Measurements from ENCODE around the gene BCL2L1. TPM values are rescaled to one million over a fixed set of nuclear protein-coding genes. Genes with fewer than 3 reads are reported as not detected.

The BCL2L1 gene
- total and polyA plus RNA-seq, 10 donors: 18.7 to 167 (median 87.6) TPM

DNA sequence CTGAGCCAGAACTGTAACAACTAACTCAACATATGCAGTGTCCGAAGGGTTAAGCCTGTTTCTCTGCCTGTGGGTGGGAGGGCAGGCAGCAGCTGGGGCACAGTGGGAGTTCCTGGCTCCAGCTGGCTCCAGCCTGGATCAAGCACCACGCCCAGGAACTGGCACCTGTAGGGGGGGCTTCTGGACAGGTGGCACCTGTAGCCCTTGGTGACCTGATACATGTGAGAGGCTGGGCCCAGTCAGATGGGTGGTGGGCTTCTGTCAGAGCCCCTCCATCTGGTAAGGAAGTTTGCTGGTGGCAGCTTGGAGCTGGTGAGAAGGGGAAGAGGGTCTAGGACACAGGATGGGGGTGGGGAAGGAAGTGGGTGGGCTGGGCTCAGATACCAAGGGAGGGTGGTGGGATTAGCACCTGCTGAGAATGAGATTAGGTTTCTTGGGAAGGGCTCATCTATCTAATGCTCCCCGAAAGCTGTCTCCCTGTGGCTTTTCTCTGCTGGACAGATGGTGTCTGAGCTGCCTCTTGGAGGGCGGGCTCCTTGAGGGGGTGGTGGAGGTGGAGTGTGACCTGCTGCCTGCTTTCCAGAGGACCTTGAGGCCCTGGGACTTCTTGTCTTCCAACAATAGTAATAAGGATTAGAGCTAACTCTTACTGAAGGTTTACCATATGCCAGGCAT lies 28.5 kb downstream of the BCL2L1 start:
- H3K27ac ChIP-seq: peak overlapping the region in 7 of 8 donors; percentile 1 to 86 (median 47)
- intact Hi-C loops (cut with DNase I; ENCODE audit: low total_unique reads): no loop called here
- peaks cover 0 to 77% (median 14%) of the 10 kb centered on the region in 6 donors for H3K36me3 ChIP-seq
- no peaks in the 10 kb centered on the region for H3K27me3 ChIP-seq (replicated peaks in 1 of 7)
- DNase-seq: no peak
- peak in 1 of 3 donors; percentile 17 for TF ChIP-seq POLR2AphosphoS5 (IDR thresholded peaks at IDR 0.05)
- TF ChIP-seq, protein P1, sequence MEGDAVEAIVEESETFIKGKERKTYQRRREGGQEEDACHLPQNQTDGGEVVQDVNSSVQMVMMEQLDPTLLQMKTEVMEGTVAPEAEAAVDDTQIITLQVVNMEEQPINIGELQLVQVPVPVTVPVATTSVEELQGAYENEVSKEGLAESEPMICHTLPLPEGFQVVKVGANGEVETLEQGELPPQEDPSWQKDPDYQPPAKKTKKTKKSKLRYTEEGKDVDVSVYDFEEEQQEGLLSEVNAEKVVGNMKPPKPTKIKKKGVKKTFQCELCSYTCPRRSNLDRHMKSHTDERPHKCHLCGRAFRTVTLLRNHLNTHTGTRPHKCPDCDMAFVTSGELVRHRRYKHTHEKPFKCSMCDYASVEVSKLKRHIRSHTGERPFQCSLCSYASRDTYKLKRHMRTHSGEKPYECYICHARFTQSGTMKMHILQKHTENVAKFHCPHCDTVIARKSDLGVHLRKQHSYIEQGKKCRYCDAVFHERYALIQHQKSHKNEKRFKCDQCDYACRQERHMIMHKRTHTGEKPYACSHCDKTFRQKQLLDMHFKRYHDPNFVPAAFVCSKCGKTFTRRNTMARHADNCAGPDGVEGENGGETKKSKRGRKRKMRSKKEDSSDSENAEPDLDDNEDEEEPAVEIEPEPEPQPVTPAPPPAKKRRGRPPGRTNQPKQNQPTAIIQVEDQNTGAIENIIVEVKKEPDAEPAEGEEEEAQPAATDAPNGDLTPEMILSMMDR (IDR thresholded peaks at IDR 0.05 in 8 of 11, conservative IDR thresholded peaks at IDR 0.05 in 3 of 11): no peak
- H3K9me3 ChIP-seq: no peaks in the 10 kb centered on the region
- 59 to 73% (median 69%) methylated on average over 3 to 4 of the region's 4 CpGs for WGBS, 5 donors
- no peak overlapping the region for H3K4me3 ChIP-seq
- H3K4me1 ChIP-seq: peaks cover 34 to 99% (median 77%) of the 10 kb centered on the region in 6 donors

DNA sequence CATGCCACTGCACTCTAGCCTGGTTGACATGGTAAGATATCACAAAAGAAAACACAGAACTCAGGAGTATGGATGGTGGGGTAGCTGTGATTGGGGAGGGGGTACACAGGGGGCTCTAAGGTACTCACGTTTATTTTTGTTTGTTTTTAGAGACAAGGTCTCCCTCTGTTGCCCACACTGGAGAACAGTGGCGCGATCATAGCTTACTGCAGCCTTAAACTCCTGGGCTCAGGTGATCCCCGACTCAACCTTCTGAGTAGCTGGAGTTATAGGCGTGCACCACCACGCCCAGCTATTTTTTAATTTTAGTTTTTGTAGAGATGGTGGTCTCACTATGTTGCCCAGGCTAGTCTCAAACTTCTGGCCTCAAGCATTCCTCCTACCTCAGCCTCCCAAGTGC lies 29.3 kb downstream of the BCL2L1 start:
- TF ChIP-seq POLR2A (IDR thresholded peaks at IDR 0.05) (no peak), POLR2AphosphoS5 (IDR thresholded peaks at IDR 0.05) (no peak)
- TF ChIP-seq, protein P1 (IDR thresholded peaks at IDR 0.05 in 8 of 11, conservative IDR thresholded peaks at IDR 0.05 in 3 of 11): no peak
- no peak overlapping the region for H3K4me3 ChIP-seq
- no peaks in the 10 kb centered on the region for H3K27me3 ChIP-seq (replicated peaks in 1 of 7)
- H3K36me3 ChIP-seq: peaks cover 0 to 84% (median 14%) of the 10 kb centered on the region in 6 donors
- H3K4me1 ChIP-seq: peaks cover 27 to 95% (median 70%) of the 10 kb centered on the region in 6 donors
- intact Hi-C loops (cut with DNase I; ENCODE audit: low total_unique reads): no loop called here
- no peaks in the 10 kb centered on the region for H3K9me3 ChIP-seq
- DNase-seq: no peak
- WGBS, 5 donors: 81 to 93% (median 86%) methylated on average over 6 of the region's 6 CpGs
- peak overlapping the region in 4 of 8 donors; percentile 37 to 86 (median 68) for H3K27ac ChIP-seq

DNA sequence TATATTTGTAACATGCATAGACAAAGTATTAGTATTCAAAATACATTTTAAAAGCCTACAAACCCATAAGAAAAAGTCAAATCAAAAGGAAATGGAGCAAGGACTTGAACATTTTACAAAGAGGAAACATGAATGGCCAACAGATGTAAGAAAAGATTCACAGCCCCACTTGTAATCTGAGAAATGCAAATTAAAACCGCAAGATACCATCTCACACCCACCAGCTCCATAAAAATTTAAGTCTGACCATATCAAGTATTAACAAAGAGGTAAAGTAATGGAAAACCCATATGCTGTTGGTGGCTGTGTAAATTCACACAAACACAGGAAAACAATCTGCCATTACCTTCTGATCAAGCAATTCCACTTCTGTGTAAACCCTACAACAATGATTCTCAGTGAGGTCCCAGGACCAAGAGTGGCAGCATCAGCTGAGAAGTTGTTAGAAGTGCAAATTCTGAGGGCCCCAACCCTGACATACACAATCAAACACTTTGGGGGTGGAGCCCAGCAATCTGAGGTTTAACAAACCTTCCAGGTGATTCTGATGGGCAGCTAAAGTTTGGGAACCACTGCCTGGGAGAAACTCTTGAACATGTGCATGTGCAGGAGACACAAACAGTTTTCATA lies 30.9 kb downstream of the BCL2L1 start:
- H3K36me3 ChIP-seq: peaks cover 0 to 85% (median 18%) of the 10 kb centered on the region in 6 donors
- TF ChIP-seq, protein P1 (IDR thresholded peaks at IDR 0.05 in 8 of 11, conservative IDR thresholded peaks at IDR 0.05 in 3 of 11): no peak
- TF ChIP-seq POLR2A (IDR thresholded peaks at IDR 0.05): no peak
- TF ChIP-seq POLR2AphosphoS5 (IDR thresholded peaks at IDR 0.05): no peak
- peaks cover 24 to 95% (median 66%) of the 10 kb centered on the region in 6 donors for H3K4me1 ChIP-seq
- DNase-seq: no peak
- no peaks in the 10 kb centered on the region for H3K9me3 ChIP-seq
- 6 to 31% (median 9%) methylated on average over 1 of the region's 1 CpG for WGBS, 5 donors
- peak overlapping the region in 5 of 8 donors; percentile 36 to 79 (median 45) for H3K27ac ChIP-seq
- no peak overlapping the region for H3K4me3 ChIP-seq
- intact Hi-C loops (cut with DNase I; ENCODE audit: low total_unique reads): no loop called here
- H3K27me3 ChIP-seq (replicated peaks in 1 of 7): no peaks in the 10 kb centered on the region

DNA sequence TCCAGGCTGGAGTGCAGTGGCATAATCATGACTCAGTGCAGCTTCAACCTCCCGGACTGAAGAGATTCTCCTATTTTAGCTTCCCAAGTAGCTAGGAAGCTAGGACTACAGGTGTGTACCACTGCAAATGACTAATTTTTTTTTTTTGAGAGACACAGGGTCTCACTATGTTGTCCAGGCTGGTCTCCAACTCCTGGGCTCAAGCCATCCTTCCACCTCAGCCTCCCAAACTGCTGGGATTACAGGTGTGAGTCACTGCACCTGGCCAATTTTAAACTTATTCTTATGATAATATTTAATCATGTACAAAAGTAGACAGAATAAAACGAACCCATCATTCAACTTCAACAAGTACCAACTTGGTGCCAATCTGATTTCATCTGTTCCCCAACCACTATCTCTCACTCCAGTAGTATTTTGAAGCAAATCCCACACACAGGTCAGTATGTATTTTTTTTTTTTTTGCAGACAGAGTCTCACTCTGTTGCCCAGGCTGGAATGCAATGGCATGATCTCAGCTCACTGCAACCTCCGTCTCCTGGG lies 32.5 kb downstream of the BCL2L1 start:
- Histone ChIP-seq H3K4me3 (no peak overlapping the region), H3K27ac (peak overlapping the region in 2 of 8 donors; percentile 23 to 79), H3K36me3 (peaks cover 0 to 88% (median 13%) of the 10 kb centered on the region in 6 donors), H3K4me1 (peaks cover 26 to 95% (median 65%) of the 10 kb centered on the region in 6 donors), H3K9me3 (no peaks in the 10 kb centered on the region), H3K27me3 (replicated peaks in 1 of 7) (no peaks in the 10 kb centered on the region)
- TF ChIP-seq POLR2A (IDR thresholded peaks at IDR 0.05) (no peak), POLR2AphosphoS5 (IDR thresholded peaks at IDR 0.05) (no peak)
- TF ChIP-seq, protein P1 (IDR thresholded peaks at IDR 0.05 in 8 of 11, conservative IDR thresholded peaks at IDR 0.05 in 3 of 11): no peak
- intact Hi-C loops (cut with DNase I; ENCODE audit: low total_unique reads): no loop called here
- WGBS, 5 donors: 90 to 94% (median 93%) methylated on average over 3 of the region's 3 CpGs
- DNase-seq: no peak
